NCI-H1048 (cell line): ENCODE results near the gene TST.

Source experiments
- DNase-seq: peaks from one replicate; lab custom pipeline; 2025; lab: John Stamatoyannopoulos, UW

The TST gene

DNA sequence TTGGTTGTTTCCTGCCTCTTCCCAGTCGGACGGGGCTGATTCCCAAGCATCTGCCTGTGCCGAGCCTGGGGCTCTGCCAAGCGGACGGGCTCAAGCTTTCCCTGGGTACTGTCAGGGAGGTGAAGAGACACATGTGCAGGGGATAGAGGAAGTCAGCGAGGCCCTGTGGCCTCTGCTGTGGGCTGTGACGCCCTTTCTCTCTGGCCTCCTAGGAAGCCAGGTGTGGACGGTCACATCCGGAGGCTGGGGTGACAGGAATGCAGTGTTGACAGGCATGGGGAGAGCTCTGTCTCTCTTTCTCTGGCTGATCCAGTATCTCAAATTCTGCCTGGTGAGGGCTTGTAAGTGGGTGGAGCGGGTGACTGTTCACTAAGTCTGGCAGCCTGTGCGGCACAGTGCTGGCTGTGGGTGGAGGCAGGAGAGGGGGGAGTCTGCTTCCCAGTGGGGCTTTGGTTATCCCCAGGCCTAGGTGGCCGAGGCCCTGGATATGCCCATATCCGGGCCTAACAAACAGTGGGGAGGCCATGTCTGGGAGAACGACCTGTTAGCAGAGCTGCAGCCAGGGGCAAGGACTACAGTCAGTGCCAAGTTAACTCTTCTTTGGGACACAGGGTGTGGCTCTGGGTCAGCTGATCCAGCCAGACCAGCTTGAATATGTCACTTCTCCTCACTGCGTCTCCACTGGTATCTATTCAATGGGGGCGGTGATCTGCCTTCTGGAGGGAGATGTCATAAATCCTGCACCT lies 34.2 kb upstream of the TST start:
- DNase-seq: no peak

DNA sequence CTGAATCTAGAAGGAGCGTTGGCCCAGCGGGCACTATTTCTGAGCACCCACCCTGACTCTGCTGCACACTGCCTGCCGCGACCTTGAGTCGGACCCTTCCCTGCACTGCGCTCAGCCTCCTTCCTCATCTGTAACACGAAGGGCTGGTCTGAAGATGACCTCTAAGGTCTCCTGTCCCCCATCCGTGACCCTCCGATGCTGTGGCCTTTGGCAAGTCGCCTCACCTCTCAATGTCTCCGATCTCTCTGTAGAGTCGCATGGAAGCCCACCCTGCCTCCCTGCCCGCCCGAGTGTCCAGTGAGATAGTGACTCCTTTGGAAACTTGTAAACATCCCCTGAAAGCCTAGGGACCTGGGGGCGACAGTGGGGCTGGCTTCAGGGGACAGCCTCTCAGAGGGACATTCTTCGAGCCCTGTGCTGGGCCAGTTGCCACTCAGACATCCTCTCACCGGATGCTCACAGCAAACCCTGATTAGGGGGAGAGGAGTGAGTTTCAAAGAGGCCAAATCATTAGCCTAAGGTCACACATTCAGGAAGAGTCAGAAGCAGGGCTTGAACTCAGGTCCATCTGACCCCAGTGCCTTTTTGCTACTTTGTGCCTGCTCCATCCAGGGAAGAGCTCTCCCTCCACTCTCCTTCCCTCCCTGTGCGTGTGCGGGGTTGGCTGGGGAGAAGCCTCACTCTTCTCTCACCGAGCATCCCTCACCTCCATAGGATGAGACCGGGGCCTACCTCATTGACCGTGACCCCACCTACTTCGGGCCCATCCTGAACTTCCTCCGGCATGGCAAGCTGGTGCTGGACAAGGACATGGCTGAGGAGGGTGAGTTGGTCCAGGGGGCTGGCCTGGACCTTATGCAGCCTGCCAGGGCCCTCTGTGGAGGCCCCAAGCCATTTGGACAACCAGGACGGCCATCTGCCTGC lies 33.4 kb upstream of the TST start:
- DNase-seq: no peak

DNA sequence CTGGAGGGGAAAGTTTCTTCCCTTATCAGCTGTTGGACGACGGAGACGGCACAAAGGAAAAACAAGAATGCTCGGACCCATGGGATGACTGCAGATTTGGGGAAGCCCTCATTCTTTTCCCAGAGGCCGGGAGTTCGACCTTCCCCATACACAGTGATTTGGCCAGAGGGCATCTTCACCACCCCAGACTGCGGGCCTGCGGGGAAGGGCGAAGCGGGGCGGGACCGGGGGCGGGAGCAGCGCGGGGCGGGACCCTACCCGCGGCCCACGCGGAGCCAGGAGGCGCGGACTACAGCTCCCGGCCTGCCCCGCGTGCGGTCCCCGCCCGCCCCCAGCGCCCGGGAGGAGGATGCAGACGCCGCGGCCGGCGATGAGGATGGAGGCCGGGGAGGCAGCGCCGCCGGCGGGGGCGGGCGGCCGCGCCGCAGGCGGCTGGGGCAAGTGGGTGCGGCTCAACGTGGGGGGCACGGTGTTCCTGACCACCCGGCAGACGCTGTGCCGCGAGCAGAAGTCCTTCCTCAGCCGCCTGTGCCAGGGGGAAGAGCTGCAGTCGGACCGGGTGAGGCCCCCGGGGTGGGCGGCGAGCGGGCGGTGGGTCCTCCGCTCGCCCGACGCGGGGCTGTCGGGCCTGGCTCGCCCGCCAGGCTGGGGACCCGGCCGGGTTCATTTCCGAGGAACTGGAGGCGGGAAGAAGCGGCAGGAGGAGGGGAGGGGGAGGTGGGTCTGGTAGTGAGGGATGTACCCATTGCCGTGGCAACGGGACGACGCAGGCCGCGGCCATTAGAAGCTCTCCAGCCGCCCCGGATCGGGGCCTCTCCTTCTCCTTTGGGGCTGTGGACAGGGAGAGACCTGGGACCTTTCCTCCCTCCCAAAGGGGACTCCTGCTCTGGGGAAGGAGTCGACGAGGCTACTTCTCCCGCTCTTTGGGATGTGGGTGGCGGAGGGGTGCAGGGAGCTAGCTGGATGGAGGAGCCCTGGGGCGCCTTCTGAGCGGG lies 32.4 kb upstream of the TST start, which contains the start of gene KCTD17:
Gene KCTD17, plus strand, starts transcription at position 352 of the 995 bp plus-strand sequence. Its CDS starts 19 bp downstream, at position 371.
- no peak for DNase-seq

DNA sequence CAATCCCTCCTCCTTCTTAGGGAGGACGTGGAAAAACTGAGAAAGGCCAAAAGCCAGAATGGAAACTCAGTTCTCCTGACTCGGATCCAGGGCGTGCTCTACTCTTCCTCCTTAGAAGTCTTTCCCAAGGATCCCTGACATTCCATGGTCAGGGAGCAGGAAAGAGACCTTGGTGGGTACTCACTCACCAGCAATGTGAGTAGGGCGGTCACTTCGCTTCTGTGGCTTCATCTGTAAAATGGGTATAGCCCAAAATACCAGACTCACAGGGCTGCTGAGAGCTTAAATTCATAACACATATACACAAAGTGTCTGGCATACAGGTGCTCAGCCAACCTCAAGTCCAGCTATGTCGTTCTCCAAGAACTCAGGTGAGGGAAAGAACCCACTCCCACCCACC lies 31.7 kb upstream of the TST start:
- DNase-seq: no peak

DNA sequence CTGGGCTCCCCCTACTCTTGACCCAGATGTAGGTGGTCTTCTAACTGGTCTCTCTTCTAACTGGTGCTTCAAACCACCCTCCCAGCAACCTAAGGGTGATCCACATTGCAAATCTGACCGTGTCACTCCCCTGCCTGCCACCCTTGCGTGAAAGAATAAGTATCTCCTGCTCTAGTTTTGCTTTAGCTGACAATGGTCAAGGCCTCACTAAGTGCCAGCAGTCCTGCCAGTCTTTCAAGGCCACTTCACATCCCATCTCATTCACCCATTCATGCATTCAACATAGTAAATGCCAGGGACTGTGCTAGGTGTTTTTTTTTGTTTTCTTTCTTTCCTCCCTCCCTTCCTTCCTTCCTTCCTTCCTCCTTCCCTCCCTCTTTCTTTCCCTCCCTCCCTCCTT lies 30.0 kb upstream of the TST start:
- DNase-seq: no peak

DNA sequence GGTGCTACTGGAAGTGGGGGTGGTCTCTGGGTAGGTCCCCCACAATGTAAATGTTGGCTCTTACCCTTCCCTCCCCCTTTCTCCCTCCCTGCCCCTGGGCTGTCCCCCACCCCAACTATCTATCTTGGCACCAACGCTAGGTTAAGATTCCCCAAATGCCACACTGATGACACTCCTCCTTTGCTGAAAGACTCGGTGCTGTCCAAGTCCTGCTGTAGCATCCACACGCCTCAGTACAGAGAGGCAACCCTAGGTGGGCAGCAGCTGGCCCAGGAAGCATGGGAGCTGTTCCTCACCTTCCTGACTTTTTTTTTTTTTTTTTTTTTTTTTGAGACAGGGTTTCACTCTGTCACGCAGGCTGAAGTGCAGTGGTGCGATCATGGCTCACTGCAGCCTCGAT lies 28.9 kb upstream of the TST start:
- no peak for DNase-seq

DNA sequence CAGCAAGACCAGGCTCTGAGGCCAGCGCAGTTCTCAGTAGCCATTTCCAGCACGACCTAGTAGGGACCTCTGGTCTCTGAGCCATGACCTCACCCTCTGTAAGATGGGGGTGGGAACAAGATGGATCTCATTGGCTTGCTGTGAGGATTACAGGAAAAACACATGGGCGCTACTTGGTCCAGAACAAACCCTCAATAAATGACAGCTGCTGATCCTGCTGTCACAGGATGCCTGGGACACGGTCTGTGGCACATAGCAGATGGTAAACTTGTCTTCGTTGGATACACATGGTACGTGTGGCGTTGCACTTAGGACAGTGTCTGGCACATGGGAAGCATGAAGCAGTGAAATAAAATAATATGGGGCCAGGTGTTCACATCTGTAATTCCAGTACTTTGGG lies 27.8 kb upstream of the TST start:
- DNase-seq: no peak

DNA sequence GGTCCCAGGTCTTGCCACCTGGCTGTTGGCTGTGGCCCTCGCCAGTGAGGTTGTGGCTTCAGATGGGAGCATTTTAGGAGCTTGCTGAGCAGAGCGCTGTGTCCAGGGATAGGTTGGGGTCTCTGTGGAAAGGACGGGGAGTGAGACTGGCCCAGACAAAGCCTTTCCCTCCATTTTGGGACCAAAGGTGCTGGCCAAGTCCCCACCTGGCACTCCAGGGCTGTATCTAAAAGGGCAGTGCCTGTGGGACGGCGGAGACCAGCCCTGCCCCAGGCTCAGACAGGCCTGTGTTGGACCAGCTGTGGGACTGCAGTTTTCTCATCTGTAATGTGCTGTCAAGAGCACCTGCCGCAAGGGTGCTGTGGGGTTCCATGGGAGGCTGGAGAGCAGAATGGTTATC lies 27.3 kb upstream of the TST start:
- no peak for DNase-seq

DNA sequence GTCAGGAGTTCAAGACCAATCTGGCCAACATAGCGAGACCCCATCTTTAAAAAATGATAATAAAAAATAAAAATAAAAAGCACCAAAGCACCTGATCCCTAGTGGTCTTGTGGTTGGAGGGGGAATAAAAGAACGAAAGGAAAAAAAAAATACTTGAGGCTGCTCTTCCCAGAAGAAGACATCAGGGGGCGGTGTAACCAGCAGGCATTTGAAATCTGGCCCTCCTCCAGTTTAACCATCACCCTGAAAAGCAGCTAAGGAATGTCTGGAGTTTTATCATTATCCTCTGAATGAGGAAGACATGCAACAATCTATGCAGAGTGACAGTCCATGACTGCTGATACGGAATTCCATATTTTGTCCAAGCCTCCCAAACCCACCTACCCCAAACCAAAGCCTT lies 26.7 kb upstream of the TST start:
- DNase-seq: no peak

DNA sequence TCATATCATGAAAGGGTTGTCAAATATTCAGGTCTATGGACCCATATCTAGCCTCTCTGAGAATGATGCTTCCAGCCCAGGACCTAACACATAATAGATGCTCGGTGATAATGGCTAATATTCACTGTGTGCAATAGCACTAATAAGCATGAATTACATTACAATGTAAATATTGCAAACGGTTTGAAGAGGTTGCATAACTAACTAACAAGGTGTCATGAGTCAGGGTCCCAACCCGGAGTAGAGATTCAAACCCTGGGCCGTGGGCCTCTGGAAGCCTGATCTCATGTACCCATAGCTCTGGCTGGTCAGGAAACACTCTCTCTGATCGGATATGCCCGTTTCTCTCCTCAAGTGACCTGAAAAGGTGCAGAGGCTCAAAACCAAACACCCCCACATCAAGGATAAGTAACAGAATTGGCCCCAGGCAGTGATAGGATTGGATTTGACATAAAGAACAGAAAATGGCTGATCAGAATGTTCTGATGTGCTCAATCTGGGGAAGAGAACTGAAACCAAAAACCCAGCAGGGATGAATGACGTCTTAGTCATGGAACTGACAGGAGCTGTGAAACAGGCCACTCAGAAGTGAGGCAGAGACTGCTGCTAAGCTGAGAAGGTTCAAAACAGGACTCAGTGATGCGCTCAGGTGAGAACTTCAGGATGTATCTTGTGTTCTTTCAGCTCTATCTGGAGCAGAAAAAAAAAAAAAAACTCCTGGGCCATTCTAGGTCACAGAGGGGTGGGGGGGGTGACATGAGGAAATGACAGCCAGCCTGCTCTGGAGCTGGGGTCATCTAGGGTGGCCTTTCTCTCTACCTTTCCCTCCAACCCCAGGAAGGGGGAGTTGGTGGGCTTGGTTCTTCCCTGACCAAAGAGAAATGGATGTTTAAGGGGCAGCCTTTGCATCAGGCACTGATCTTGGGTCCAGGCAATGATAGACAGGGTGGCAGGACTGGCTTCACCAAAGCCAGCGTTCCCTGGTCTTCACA lies 25.7 kb upstream of the TST start:
- no peak for DNase-seq

DNA sequence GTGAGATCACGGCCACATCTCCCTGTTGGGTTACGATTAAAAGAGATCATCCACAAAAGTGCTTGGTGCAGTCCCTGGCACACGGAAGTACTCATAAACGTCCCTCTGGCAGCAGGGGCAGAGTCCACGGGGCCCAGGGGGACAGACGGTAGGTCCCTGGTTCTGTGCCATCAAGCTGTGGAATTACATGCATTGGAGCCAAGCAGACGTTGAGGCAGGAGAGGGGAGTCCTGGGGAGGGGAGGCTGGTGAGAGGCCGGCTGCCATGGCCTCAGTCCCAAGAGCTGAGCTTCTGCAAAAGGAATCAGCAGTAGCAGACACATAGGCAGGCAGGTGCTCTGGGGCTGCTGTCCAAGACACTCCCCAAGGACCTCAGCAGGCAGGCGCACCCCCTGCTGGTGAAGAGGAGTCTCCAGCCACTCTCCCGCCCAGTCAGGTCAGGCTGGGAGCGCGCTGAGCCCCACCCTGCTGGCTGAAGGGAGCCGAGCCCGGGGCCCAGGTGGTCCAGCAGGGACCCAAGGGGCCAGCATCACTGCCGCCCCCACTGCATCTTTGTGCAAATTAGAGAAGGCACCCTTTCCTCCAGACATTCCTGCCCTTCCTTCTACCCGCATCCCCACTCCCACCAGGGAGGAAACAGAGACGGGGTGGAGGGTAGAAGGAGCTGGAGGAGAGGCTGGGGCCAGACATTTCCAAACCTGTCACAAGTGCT lies 24.7 kb upstream of the TST start:
- DNase-seq: no peak

DNA sequence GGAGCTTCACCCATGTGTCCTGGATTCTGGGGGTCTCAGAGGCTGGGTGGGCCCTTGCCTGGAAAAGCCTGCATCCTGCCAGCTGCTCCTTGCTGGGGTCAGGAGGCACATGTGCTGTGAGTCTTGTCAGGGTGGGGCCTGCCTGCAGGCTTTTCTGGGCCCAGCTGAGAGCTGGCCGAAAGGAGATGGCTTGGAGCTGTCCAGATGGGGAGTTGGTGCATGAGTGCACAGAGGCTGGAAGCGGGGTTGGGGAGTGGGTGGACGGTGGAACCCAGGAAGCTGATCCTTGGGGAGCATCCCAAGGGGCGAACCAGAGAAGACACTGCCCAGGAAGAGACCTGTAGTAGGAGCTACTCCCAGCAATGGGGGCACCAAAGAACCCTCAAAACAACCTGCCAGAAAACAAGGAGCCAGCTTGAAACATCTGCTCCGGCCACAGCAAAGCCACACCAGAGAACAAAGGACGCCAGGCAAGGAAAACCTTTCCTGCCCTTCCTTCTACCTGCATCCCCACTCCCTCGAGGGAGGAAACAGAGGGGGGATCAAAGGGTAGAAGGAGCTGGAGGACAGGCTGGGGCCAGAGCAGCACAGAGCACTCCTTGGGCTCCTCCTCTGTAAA lies 24.1 kb upstream of the TST start:
- DNase-seq: no peak

DNA sequence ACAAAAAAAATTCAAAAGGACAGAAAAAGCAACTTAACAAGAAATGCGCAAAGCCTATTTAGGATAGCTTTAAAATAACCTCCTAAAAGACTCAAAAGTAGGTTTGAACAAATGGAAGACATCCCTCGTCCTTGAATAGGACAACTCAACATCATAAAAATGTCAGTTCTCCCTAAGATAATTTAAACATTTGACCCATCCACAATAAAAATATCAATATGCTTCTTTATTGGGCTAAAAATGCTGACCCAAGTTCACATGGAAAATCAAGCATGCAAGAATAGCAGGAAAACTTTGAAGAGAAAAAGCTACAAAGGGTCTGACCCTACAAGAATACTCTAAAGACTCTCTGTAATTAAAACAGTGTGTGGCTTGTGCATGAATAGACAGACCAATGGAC lies 20.2 kb upstream of the TST start:
- no peak for DNase-seq

DNA sequence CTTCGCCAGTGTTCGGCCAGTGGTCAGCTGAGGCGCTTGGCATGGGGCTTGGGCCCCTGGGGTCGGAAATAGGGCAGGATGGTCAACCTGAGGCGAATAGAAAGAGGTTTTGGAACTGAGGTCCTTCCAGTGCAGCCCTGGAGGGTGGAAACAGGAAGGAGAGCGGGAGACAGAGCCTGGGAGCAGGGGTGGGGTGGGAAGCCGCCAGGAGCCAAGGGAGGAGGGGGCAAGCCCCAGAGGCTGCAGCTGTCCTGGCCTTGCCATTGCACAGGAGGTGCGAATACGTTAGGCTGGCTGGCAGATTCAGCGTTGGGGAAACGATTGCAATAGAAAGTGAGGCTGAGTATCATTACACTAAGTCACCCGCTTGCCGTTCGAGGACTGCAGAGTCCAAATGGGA lies 18.4 kb upstream of the TST start:
- DNase-seq: no peak

DNA sequence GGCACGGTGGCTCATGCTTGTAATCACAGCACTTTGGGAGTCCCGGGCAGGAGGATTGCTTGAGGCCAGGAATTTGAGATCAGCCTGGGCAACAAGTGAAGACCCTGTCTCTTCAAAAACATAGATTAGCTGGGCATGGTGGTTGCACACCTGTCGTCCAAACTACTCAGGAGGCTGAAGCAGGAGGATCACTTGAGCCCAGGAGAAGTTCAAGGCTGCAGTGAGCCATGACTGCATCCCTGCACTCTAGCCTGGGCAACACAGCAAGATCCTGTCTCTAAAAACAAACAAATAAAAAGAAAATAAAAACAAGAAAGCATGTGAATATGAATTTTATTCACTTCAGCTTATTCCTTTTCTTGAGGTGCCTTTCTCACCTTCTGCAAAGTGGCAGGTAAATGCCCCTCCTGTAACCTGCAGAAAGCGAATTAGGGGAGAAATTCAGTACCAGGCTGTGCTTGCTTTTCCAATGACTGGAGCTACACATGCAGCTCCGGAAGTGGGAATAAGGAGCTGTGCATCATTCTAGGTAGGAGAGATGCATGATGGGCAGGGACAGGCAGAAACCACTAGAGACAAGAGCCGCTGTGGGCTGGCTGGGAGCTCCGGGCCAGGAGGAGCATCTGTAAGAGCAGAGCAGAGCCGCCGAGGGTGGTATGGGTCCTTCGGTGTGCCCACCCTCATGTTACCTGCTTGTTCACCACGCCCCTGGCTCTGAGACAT lies 17.6 kb upstream of the TST start:
- no peak for DNase-seq

DNA sequence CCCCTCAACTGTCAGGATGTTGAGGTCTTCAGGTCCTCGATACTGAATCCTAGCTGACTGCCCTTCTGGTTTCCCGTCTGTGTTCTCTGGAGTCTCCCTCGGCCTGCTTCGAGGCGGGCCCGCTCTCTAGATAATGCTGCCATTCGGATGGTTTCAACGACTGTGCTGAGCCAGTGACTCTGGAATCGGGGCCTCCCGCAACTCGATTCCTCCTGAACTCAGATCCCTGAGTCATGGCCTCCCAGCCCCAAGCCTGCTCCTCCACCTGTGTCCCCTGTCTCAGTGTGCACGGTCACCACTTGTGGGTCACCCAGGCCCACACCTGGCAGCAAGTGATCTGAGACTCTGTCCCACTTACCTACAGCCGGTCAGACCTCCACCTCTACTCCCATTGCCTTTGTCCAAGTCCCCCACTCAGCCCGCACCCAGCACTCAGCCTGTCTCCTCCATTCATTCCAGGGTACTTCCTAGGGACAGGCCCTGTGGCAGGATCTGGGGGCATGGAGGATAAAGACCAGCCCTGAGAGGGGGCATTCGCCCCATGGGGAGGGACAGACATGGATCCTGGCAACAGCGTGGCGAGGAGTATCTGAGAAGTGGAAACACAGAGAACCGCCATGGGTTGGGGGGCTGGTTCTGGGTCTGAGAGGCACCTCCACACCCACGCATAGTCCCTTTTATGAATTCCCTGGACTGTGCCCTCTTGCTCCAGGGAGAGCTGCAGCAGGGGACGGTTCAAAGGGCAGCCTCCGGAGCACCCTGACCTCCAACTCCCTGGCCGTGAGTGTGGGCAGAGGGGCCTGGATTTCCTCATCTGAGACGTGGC lies 14.6 kb upstream of the TST start:
- DNase-seq: no peak

DNA sequence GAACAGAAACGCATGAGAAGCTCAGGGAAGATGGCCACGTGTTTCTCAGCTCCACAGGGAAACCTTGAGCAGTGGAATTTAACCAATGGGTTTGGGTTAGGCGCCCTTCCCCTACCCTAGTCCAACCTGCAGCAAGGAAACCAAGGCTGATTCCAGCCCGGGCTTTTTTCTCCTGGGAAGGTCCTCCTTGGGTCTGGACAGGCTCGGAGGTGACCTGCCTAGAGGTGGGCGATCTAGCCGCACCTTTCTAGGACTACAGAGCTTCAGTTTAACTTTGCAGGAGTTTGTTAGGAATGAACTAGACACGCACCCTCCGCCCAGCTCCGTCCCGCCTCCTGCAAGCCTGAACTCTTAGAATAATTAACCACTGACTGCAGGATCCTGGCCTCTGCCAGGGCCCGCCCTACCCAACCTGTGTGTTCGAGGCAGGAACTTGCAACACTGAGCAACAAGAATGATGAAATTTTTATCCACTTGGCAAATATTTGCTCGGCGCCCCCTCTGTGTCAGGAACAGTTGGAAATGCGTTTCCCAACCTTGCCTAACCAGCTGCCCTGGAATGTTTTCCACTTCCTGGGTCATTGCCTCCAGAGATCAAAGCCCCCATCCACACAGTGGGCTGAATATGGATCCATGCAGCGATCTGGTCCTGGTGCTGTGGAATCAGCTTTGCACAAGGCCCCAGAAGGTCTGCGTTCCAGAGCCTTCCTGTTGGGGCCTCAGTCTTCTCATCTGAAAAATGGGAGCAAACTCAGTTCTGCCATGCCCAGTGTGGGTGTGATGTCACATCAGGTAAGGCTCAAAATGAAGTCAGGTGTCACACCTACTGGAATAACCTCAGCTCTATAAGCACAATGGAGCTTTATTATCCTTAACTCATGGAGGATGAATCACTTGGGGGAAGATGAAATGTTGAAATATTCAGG lies 13.6 kb upstream of the TST start:
- no peak for DNase-seq
